ENCODE data around the gene AHCTF1. TPM values are rescaled to one million over a fixed set of nuclear protein-coding genes. Genes with fewer than 3 reads are reported as not detected.
A peak's percentile ranks its signal among the peaks of the same experiment; 100 is the strongest.

Gene AHCTF1
- total RNA-seq, 4 donors from 2014 or later: 26.9 to 38.4 (median 29.5) TPM

GRCh38 chr1:246791303-246791918, 140.3 kb downstream of the AHCTF1 start:
- no peak overlapping the region for H3K4me3 ChIP-seq (ENCODE audit: low read depth, poor library complexity, severe bottlenecking)
- TF ChIP-seq POLR2A (IDR thresholded peaks at IDR 0.05): no peak
- no peak for TF ChIP-seq CTCF (IDR thresholded peaks at IDR 0.05)
- intact Hi-C loops (cut with DNase I; ENCODE audit: low total_unique reads): no loop called here
- DNase-seq (ENCODE audit: low spot score in 2 of 2): no peak
- WGBS, 2 donors: 84 to 87% methylated on average over 16 to 17 of the region's 17 CpGs

GRCh38 chr1:246790833-246791232, 140.9 kb downstream of the AHCTF1 start:
- intact Hi-C loops (cut with DNase I; ENCODE audit: low total_unique reads): no loop called here
- no peak for DNase-seq (ENCODE audit: low spot score in 2 of 2)
- no peak overlapping the region for H3K4me3 ChIP-seq (ENCODE audit: low read depth, poor library complexity, severe bottlenecking)
- 93 to 94% methylated on average over 19 of the region's 19 CpGs for WGBS, 2 donors
- TF ChIP-seq CTCF (IDR thresholded peaks at IDR 0.05) (no peak), POLR2A (IDR thresholded peaks at IDR 0.05) (no peak)

GRCh38 chr1:246790364-246790763, 141.4 kb downstream of the AHCTF1 start:
- intact Hi-C loops (cut with DNase I; ENCODE audit: low total_unique reads): no loop called here
- WGBS, 2 donors: 90 to 94% methylated on average over 7 of the region's 7 CpGs
- no peak for TF ChIP-seq POLR2A (IDR thresholded peaks at IDR 0.05)
- no peak for TF ChIP-seq CTCF (IDR thresholded peaks at IDR 0.05)
- no peak for DNase-seq (ENCODE audit: low spot score in 2 of 2)
- no peak overlapping the region for H3K4me3 ChIP-seq (ENCODE audit: low read depth, poor library complexity, severe bottlenecking)

GRCh38 chr1:246789454-246790339, 142.1 kb downstream of the AHCTF1 start:
- intact Hi-C loops (cut with DNase I; ENCODE audit: low total_unique reads): no loop called here
- TF ChIP-seq POLR2A (IDR thresholded peaks at IDR 0.05) (no peak), CTCF (IDR thresholded peaks at IDR 0.05) (no peak)
- DNase-seq (ENCODE audit: low spot score in 2 of 2): peak in 1 of 2 donors; percentile 29
- WGBS, 2 donors: 79 to 85% methylated on average over 22 to 25 of the region's 25 CpGs
- H3K4me3 ChIP-seq (ENCODE audit: low read depth, poor library complexity, severe bottlenecking): no peak overlapping the region

Other genes with a start within 250 kb of the AHCTF1 start
- gene SCCPDH, start 207.5 kb downstream of the AHCTF1 start, total RNA-seq: 10 to 100 TPM; 13.3 to 23.3 (median 17.0) TPM
- gene ZNF695, start 76.1 kb upstream of the AHCTF1 start, total RNA-seq: not detected
- gene ZNF670, start 146.9 kb upstream of the AHCTF1 start, total RNA-seq: 1 to 10 TPM; 2.0 to 3.8 (median 2.4) TPM
- gene ZNF669, start 172.4 kb upstream of the AHCTF1 start, total RNA-seq: 1 to 10 TPM; 5.4 to 8.7 (median 7.0) TPM
- gene ZNF124, start 240.1 kb upstream of the AHCTF1 start, total RNA-seq: 10 to 100 TPM; 11.0 to 16.9 (median 14.5) TPM